ENCODE data around the gene UMAD1. TPM values are rescaled to one million over a fixed set of nuclear protein-coding genes. Genes with fewer than 3 reads are reported as not detected.

The UMAD1 gene
- polyA plus RNA-seq, 3 donors = 6.2 to 22.7 (median 18.6) TPM

GRCh38 chr7:7779888-7780287 lies 139.3 kb downstream of the UMAD1 start:
- Mint-ChIP-seq H3K36me3 (no peaks in the 10 kb centered on the region), H3K27me3 (ENCODE audit: low read depth in 3 of 3) (no peaks in the 10 kb centered on the region), H3K27ac (no peak overlapping the region), H3K4me3 (no peak overlapping the region), H3K9me3 (peaks cover 0 to under 1% (median 0%) of the 10 kb centered on the region in 7 donors), H3K4me1 (peaks cover 5% of the 10 kb centered on the region)
- Histone ChIP-seq H3K27me3 (ENCODE audit: control insufficient read depth in 2 of 2, insufficient read depth in 2 of 2, low read length in 2 of 2) (no peaks in the 10 kb centered on the region), H3K4me3 (replicated peaks in 1 of 3; ENCODE audit: low read depth in 2 of 3, low read length in 3 of 3) (no peak overlapping the region), H4K20me1 (ENCODE audit: insufficient read depth, low read length) (no peaks in the 10 kb centered on the region), H3K4me2 (replicated peaks; ENCODE audit: extremely low read depth, low read length, poor library complexity, severe bottlenecking) (no peak overlapping the region), H3K79me2 (ENCODE audit: insufficient read depth, low read length) (no peaks in the 10 kb centered on the region), H3K9me3 (replicated peaks in 1 of 2; ENCODE audit: control insufficient read depth in 1 of 2, insufficient read depth in 1 of 2, low read length in 2 of 2) (no peaks in the 10 kb centered on the region), H3K36me3 (replicated peaks in 1 of 2; ENCODE audit: control insufficient read depth in 1 of 2, insufficient read depth in 2 of 2, low read length in 2 of 2) (no peaks in the 10 kb centered on the region), H3K4me1 (ENCODE audit: control insufficient read depth in 1 of 2, insufficient read depth in 2 of 2, low read length in 2 of 2) (no peaks in the 10 kb centered on the region), H3K27ac (ENCODE audit: low read depth in 1 of 2, low read length in 2 of 2) (no peak overlapping the region), H2AFZ (ENCODE audit: insufficient read depth, low read depth, low read length, poor library complexity, severe bottlenecking) (no peak overlapping the region), H3K9ac (ENCODE audit: insufficient read depth, low read length, poor library complexity, severe bottlenecking) (no peak overlapping the region)
- no peak for TF ChIP-seq CTCF (IDR thresholded peaks at IDR 0.05)
- WGBS (ENCODE audit: insufficient coverage) = 100% methylated on average over 1 of the region's 1 CpG
- DNase-seq = no peak
- intact Hi-C loops (cut with micrococcal nuclease) = no loop called here

- Mint-ChIP-seq H3K27ac (no peak overlapping the region), H3K9me3 (no peaks in the 10 kb centered on the region), H3K27me3 (ENCODE audit: low read depth in 3 of 3) (no peaks in the 10 kb centered on the region), H3K4me1 (peaks cover 5% of the 10 kb centered on the region), H3K36me3 (no peaks in the 10 kb centered on the region), H3K4me3 (no peak overlapping the region)
- intact Hi-C loops (cut with micrococcal nuclease) = no loop called here
- Histone ChIP-seq H3K79me2 (ENCODE audit: insufficient read depth, low read length) (no peaks in the 10 kb centered on the region), H3K4me2 (replicated peaks; ENCODE audit: extremely low read depth, low read length, poor library complexity, severe bottlenecking) (no peak overlapping the region), H3K9ac (ENCODE audit: insufficient read depth, low read length, poor library complexity, severe bottlenecking) (no peak overlapping the region), H4K20me1 (ENCODE audit: insufficient read depth, low read length) (no peaks in the 10 kb centered on the region), H3K36me3 (replicated peaks in 1 of 2; ENCODE audit: control insufficient read depth in 1 of 2, insufficient read depth in 2 of 2, low read length in 2 of 2) (no peaks in the 10 kb centered on the region), H3K9me3 (replicated peaks in 1 of 2; ENCODE audit: control insufficient read depth in 1 of 2, insufficient read depth in 1 of 2, low read length in 2 of 2) (no peaks in the 10 kb centered on the region), H3K4me1 (ENCODE audit: control insufficient read depth in 1 of 2, insufficient read depth in 2 of 2, low read length in 2 of 2) (no peaks in the 10 kb centered on the region), H3K27ac (ENCODE audit: low read depth in 1 of 2, low read length in 2 of 2) (no peak overlapping the region), H2AFZ (ENCODE audit: insufficient read depth, low read depth, low read length, poor library complexity, severe bottlenecking) (no peak overlapping the region), H3K27me3 (ENCODE audit: control insufficient read depth in 2 of 2, insufficient read depth in 2 of 2, low read length in 2 of 2) (no peaks in the 10 kb centered on the region), H3K4me3 (replicated peaks in 1 of 3; ENCODE audit: low read depth in 2 of 3, low read length in 3 of 3) (no peak overlapping the region)
- TF ChIP-seq CTCF (IDR thresholded peaks at IDR 0.05) = no peak
- no CpG with 5 or more reads among the region's 1 CpG for WGBS (ENCODE audit: insufficient coverage)
- DNase-seq = no peak
These were observed 142.4 kb downstream of the UMAD1 start for GRCh38 chr7:7783001-7783400.

Data from CD14-positive monocyte (primary cell).